HG03095 (cell line): Measurements from ENCODE around the gene ZNF511.

ENCODE experiments used
- ATAC-seq: cut with Tn5 transposase; IDR thresholded peaks from one replicate; pipeline ENCODE4 v1.9.1; 2021; ENCODE audit warnings: moderate library complexity; ENCODE audit not compliant: unreplicated experiment

ZNF511 gene

GRCh38 chr10:133292919-133293809, 15.6 kb upstream of the ZNF511 start:
- no peak for ATAC-seq

DNA sequence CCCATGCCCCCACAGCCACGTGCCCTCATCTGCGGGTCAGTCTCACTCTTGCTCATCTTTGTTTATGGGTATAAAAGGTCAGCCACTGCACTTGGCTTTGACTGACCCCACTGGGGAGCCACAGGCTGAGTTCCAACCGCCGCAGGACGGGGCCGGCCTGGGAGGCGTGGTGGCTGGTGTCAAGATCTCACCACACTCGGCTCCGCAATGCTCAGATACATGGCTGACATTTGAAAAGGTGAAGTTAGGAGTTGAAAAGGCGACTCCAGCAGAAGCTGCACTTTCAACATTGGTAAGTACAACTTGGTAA, 14.9 kb upstream of the ZNF511 start:
- no peak for ATAC-seq

DNA sequence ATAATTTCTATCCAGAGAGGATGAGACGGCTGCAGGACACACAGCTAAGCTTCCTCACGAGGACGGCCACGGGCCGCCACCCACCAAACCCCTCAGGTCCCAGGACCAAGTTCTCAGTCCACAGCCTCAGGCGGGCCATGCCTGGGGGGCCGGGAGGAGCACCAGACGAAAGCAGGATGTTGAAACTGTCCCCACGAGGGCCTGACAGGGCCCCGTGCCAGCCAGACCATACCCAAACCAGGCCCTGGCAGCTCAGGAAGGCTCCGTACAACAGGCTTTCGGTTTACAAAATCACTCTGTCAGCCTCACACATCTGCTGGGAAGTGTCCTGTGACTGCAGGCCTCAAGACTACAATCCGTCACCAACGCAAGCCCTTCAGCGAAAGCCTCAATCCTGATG, 14.5 kb upstream of the ZNF511 start:
- no peak for ATAC-seq

DNA sequence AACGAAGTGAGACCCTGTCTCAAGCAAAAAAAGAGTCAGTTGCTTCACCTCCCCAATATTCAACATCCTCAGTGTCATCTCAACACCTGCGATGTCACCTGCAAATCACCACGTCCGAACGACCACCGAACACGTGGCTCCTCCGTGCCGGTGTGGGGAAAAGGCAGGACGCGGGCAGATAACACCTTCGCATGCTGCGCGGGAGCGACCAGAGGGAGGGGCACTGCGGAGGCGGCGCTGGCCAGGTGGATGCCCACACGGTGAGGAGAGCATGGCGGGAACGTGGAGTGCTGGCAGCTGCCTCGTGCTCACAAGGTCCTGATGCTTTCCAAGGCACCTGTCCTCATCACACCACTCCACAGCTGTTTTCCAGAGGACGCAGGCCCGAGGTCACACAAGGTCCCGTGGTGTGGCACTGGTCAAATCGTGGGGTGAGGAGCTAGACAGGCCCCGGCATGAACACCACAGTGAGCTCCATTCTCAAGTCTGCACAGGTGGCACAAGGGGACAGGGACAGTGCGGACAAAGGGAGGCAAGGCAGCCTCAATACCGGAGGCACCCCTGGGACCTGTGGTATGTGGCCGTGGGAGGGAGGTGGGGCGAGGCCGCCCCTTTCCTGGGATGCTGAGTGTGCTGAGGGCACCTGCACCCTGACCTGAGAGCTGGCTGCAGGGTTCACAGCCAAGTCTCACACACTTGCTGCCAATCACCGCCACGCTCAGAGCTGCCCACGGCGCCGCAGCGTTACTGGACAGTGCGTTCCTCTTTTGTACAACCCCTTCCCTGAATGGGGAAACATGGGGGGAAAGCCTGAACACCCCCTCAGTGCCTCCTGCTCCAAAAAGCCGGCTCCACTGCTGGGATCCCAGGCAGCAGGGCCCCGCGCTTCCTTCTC, 13.0 kb upstream of the ZNF511 start:
- ATAC-seq = no peak

DNA sequence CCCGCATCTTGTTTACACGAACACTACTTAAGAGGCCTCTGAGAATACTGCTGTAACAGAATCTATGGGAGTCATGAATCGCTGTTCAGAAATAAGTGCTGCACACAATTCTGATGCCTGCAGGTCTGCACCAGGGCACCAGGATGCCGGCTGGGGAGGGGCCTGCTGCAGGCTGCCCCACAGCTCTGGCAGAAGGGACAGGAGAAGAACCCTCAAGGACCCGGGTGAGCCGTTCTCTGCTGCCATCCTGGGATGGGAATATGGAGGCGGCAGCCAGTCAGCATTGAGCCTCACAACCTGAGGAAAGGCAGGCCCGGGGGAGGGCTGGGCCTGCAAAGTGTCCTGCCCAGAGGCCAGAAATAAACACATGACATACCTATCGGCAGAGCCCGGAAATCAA, 11.2 kb upstream of the ZNF511 start:
- no peak for ATAC-seq

DNA sequence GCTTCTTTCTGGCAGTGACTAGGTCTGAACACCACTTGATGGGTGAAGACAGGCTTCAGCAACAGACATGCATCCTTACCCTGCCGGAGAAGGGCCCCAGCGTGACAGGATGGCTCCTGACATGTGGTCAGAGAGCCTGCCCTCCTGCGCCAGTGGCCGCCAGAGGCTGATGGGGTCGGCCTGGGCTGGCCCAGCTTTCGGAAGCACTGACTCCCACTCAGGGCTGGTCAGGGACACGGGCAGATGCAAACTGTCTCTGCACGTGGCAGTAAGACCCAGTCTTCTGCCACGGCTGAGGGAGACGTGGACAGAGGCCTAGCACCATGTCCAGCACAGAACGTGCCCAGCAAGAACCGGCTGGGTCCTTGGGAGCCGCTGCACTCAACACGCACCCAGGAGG, 10.2 kb upstream of the ZNF511 start:
- no peak for ATAC-seq

DNA sequence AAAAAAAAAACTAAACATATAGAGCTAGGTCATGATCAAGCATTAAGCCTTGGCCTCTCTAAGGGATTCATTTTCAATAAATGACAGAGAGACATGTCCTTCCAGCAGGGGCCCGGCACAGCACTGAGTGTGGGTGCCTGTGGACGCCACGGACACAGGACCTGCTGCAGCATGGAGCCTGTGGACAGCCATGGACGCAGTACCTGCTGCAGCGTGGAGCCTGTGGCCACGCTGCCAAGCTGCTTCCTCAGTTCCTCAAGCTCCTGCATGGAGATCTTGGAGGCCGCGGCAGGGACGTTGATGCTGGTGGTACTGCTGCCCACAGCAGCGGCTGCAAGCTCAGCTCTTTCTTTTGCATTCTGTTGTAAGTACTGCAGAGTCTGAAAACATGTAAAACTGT, 9.5 kb upstream of the ZNF511 start:
- ATAC-seq = no peak

- ATAC-seq = no peak
Measured at GRCh38 chr10:133299738-133300137, 9.0 kb upstream of the ZNF511 start.

GRCh38 chr10:133302230-133302629, 6.5 kb upstream of the ZNF511 start:
- ATAC-seq = no peak

- ATAC-seq = no peak
Measured at GRCh38 chr10:133303206-133303605, 5.5 kb upstream of the ZNF511 start.

GRCh38 chr10:133306097-133306476, 2.6 kb upstream of the ZNF511 start:
- ATAC-seq = no peak

- no peak for ATAC-seq
Measured at GRCh38 chr10:133306941-133307379, 1.8 kb upstream of the ZNF511 start.

- peak; percentile 37 for ATAC-seq
Measured at GRCh38 chr10:133307776-133308420, 816 bp upstream of the ZNF511 start.

GRCh38 chr10:133309100-133309719, 496 bp downstream of the ZNF511 start:
- peak; percentile 67 for ATAC-seq

GRCh38 chr10:133309720-133310398, 1.1 kb downstream of the ZNF511 start:
- ATAC-seq = no peak

DNA sequence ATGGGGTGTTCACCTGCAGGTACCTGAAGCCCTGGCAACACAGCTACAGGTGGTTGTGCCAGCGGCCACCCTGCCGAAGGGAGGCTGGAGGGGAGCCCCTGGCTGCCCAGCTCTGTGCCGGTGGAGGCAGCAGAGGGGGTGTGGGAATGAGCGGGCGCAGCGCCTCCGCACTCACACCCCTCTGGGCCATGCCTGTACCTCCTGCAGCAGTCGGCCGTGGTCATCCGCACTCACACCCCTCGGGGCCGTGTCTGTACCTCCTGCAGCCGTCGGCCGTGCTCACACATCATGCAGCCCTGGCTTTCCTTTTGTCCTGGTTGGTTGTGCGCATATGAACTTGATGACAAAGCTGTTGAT, 1.7 kb downstream of the ZNF511 start:
- no peak for ATAC-seq

DNA sequence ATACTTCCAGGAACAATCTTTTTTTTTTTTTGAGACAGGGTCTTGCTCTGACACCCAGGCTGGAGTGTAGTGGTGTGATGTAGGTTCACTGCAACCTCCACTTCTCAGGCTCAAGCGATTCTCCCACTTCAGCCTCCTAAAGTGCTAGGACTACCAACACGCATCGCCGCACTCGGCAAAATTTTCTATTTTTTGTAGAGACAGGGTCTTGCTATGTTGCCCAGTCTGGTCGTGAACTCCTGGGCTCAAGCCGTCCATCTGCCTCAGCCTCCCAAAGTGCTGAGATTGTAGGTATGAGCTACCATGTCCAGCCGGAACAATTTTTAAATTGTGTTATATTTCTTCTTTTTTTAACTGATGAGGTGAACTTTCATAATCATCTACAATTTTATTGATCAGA, 2.1 kb downstream of the ZNF511 start:
- ATAC-seq = no peak

DNA sequence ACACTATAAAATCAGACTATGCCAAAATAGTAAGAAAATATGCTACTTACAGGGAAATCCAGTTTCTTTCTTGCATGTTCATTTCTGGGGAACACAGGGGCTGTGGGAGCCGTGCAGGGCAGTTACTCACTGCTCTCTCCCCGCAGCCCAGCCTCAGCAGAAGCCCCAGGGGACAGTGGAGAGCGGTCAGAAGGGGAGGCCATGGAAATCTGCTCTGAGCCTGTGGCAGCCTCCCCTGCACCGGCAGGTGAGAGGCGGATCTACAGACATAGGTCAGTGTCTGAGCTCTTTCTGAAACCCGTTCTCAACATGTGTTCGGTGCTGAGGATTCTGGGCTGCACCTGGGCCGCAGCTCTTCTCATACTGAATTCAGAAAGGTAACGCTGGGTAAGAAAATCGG, 2.9 kb downstream of the ZNF511 start:
- no peak for ATAC-seq

DNA sequence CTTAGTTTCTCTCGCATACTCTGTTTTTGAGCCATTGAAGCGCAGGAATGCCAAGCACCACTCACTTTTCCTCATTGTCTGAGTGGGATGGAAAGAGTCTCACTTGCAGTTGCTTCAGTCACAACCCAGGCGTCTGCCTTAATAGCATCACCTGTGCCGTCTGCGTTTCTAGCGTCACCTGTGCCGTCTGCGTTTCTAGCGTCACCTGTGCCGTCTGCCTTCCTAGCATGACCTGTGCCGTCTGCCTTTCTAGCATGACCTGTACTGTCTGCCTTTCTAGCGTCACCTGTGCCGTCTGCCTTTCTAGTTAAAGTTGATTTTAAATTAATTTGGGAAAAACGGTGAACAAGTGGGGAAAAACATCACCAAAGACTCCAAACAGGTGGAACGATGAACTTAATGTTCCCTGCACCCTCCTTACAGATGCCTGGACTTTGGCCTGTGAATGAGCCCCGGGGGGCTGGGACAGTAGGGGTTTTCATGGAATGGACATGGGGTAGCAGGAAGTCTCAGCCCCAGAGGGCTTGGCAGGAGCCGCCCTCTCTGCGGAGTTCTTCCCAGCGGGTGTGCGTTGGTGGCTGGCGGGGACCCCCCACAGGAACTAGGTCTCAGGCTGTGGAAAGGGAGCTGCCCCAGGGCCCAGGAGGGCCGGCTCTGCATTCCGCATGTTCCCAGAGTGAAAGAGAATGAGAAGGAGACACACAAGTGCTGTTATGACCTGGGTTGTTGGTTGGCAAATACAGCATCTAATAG, 3.5 kb downstream of the ZNF511 start:
- ATAC-seq = no peak

DNA sequence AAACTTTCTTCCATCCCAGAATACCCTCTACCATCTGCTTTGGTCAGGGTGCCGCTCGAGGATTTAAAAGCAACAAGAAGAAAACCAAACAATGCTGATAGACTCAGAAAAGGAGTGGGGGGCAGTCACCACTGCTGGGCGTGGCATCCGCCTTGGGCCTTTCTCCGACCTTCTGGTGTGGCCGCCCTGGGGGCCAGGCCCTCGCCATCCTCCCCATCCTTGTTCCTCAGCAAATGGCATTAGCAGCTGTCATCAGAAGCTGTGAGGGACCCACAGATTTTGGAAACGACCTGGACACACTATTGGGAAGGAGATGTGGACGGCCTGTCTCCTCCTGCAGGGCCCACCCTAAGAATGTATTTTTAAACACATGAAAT, 4.0 kb downstream of the ZNF511 start:
- no peak for ATAC-seq
